ENCODE data around the gene NAALADL1. TPM values are rescaled to one million over a fixed set of nuclear protein-coding genes. Genes with fewer than 3 reads are reported as not detected.
A peak's percentile ranks its signal among the peaks of the same experiment; 100 is the strongest.

NAALADL1 gene
- total RNA-seq, 1 donor from 2014 or later: 7.8 TPM

DNA sequence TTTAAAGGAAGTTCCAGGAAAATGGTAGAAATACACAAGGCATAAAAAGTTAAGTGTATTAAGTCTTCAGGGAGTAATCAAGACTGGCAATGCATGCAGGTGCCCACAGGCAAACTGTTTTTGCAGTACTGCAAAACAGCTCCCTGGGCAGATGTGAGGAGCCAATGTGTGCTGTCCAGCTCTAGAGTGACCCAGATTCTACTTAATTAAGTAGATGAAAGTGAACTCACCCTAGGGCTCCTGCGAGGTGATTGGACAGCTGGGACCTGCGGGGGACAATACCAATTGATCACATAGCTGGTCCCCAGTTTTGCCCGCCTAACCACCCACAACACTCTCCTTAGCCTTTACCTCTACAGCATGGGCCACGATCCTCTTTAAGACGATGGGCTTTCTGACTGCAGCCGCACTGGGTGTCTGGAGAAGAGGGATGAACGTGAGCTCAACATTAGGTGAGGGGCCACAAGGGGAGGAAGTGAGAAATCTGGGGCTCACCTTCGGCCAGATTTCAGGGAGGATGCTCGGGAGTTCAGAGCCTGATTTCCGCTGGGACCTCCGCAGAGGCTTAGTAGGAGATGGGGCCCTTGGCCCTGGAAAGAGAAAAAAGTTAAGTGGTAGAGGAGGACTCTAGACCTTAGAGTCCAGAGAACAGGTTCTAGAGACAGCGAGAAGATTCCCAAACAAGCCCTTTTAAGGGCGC, 24.9 kb upstream of the NAALADL1 start:
- no peak for DNase-seq (ENCODE audit: low read depth)

DNA sequence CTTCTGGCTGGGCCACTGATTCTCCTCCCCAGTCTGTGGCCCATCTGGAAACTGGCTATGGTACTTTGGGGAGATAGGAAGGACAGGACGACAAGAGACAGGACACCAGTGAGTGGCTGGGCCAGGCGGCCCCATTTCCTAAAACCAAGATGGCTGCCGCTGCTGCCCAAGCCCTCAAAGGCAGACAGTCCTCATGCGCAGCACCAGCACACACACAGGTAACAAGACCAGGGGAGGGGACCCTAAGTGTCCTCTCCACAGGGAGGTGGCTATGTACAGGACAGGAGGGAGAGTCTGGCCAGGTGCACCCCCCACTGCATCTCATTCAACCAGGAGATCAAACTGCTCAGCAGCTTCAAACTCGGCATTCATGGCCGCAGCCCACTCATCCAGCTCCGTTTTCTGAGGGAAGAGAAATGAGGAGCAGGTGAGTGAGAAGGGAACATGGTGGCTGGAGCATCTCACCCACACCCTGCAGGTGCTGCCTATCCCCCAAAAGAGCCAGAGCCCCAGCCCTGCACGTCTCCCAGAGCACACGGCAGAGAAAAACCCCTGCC, 20.5 kb upstream of the NAALADL1 start:
- no peak for DNase-seq (ENCODE audit: low read depth)

- peak; percentile 29 for DNase-seq (ENCODE audit: low read depth)
Observed at GRCh38 chr11:65078151-65078550, 19.8 kb upstream of the NAALADL1 start.

- DNase-seq (ENCODE audit: low read depth): no peak
Observed at GRCh38 chr11:65077451-65077850, 19.1 kb upstream of the NAALADL1 start.

DNA sequence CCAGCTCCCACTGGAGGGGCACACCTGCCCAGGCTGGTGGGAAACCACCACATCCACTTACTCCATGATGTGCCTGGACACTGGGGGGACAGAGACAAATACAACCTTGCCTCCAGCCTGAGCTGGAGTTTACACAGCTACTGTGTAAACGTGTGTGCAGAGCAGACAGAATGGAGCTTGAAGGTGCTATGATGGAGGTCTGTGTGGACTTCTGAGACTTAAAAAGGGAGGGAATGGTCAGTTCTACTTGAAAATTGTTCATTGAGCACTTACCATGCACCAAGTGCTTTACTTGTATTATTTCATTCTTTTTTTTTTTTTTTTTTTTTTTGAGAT, 14.2 kb upstream of the NAALADL1 start:
- DNase-seq (ENCODE audit: low read depth): no peak

GRCh38 chr11:65071907-65072630, 13.7 kb upstream of the NAALADL1 start:
- DNase-seq (ENCODE audit: low read depth): no peak

- DNase-seq (ENCODE audit: low read depth): peak; percentile 35
Observed at GRCh38 chr11:65069217-65069616, 10.9 kb upstream of the NAALADL1 start.

- no peak for DNase-seq (ENCODE audit: low read depth)
Observed at GRCh38 chr11:65067446-65067845, 9.1 kb upstream of the NAALADL1 start.

- no peak for DNase-seq (ENCODE audit: low read depth)
Observed at GRCh38 chr11:65066805-65067291, 8.5 kb upstream of the NAALADL1 start.

DNA sequence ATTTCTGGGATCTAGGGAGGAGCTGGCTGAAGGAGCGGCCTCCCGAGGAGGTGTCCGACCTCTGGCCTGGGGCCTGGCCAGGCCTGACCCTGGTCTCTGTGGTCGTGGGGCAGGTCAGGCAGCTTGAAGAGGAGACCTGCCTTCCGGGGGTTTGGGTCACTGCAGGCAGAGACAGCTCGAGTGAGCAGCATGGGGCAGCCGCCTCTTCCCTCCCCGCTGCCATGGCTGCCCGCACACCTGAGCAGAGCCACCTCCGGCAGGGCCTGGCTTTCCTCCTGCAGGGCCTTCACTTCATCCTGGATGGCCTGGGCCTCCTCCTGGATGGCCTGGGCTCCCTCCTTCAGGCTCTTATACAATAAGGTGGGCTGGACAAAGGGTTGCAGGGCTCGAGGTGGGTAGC, 8.0 kb upstream of the NAALADL1 start:
- DNase-seq (ENCODE audit: low read depth): no peak

DNA sequence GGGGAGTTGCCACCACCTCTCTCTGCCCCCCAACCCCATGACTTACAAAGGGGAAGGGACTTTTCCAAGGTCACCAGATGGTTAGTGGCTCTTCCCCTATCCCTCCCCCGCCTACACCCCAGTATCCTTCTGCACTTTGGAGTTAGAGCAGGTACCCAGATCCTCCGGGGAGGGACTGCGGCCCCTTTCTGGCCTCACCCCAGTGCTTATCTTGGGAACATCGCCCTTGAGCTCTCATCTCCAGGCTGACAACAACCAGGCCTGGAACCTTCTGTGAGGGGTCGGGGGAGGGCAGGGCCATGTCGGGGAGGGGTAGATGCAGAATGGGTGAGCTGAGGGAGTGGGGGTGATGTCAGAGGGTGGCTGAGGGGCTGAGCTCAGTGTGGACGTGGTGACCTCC, 7.5 kb upstream of the NAALADL1 start:
- no peak for DNase-seq (ENCODE audit: low read depth)

DNA sequence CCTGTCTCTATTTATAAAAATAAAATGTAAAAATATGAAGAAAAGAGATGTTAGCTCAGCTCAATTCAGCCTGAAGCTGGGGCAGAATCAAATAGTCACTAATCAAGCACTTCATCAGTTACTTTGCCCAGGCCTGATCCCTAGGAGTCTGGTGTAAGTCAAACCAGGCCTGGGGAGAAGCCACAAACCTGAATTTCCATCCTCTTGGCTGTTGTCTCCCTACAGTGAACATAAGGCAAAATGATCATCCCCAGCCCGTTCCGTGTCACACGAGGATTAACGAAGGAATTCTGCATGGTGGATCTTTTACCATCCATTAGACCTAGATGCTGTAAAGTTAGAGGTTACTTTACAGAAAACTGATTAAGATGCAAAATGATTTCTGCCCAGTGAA, 6.5 kb upstream of the NAALADL1 start:
- no peak for DNase-seq (ENCODE audit: low read depth)

- no peak for DNase-seq (ENCODE audit: low read depth)
Observed at GRCh38 chr11:65063532-65063931, 5.2 kb upstream of the NAALADL1 start.

DNA sequence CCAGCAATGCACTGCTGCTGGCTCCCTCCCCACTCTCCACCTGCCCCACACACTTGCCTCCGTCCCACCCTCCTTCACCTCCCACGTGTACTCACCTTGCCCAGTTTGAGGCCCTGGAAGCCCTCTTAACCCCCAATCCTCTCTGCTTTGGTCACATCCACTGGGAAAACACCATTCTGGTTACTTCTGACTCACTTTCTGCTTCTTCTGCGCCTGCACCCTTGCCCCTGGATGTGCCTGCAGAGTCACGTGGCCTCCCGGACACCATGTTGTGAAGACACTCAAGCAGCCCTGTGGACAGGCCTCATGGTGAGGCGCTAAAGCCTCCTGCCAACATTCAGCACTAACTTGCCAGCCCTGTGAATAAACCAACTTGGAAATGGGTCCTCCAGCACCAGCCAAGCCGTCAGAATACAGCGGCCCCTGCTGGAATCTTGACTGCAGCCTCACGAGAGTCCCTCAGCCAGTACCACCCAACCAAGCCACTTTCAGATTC, 2.6 kb upstream of the NAALADL1 start:
- DNase-seq (ENCODE audit: low read depth): no peak

DNA sequence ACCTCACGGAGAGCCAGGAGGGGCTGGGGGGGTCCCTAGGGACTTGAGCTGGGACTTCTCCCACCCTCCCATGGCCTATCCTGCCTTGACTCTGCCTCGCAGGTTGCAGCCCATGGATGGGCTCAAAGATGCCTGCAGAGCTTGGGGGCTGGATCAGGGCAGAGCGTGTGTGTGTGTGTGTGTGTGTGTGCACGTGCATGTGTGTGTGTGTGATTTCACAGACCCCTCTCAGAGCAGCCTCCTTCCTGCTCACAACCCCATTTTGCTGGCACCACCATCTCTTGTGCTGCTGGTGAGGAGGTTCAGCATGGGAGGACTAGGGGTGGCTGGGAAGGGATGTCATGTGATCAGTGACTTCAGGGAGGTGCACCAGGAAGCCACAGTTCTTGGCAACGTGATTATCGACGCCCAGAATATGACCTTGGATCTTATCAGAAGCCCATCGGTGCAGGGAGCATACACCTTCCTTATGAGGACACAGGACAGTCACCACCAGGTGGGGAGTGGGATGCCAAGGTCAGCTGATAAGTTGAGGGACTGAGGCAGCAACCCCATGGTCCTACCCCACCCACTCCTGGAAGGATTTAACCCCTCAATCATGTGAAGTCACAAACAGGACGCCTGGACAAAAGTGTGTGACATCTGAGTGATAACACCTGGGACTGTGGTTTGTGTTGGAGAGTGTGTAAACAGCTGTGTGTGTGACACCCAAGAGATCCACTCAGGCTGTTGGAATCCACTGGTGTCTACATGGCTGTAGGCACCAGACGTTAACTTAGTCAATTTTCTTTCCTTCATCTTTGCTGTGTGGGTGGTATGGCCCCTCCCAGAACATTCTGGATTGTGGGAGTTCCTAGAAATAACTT, 1.8 kb upstream of the NAALADL1 start:
- DNase-seq (ENCODE audit: low read depth): no peak

DNA sequence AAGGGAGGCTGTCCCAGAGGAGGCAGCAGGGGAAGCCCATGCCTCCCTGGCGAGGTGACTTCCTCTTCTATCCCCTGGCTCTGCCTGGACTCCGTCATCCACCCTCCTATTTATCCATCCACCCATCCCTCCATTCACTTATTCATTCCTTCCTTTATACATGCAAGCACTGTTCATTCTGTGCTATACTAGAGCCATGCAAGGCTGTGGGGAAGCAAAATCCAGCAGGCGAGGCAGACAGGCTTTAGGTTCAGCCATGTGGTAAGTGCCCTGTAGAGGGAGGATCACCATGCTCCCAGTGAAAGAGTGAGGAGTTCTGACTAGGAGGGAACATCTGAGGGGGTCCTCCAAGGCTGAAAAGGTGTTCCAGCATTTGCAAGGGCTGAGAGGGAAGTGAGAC, 1.2 kb upstream of the NAALADL1 start:
- no peak for DNase-seq (ENCODE audit: low read depth)

DNA sequence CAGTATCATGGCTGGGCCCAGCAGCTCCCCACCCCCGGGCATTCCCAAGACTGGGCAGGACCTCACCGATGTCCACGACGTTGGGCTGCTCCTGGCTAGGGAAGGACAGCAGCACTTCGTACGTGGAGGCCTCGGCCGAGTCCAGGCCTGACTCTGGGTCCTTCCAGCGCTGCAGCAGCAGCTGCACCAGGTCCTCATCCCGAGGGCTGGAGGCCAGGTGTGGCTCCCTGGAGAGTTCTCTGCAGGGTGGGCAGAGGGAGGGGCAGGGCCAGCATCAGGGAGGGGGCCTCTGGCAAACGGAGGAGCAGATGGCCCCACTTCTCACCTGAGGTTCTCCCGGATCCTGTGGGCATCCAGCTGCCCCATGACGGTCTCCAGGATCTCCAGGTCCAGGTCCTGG, 341 bp downstream of the NAALADL1 start:
- DNase-seq (ENCODE audit: low read depth): no peak

GRCh38 chr11:65057526-65057925, 827 bp downstream of the NAALADL1 start:
- no peak for DNase-seq (ENCODE audit: low read depth)

DNA sequence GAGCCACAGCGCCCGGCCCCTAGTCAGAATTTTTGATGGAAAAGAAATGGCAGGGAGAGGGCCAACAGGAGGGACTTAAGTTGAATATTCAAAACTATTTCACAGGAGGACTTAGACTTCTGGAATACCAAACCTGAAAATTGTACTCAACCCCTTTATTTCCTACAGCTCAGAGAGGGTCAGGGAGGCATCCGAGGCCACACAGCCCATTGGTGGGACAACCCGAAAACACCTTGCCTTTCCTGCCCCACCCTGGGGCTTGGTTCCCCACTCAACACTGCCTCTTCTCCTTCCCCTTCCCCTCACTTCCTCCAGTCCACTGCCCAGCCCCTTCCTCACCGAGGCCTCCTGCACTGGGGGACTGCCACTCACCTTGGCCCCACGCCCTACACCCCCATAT, 1.4 kb downstream of the NAALADL1 start:
- no peak for DNase-seq (ENCODE audit: low read depth)

- no peak for DNase-seq (ENCODE audit: low read depth)
Observed at GRCh38 chr11:65055538-65055937, 2.8 kb downstream of the NAALADL1 start.

DNA sequence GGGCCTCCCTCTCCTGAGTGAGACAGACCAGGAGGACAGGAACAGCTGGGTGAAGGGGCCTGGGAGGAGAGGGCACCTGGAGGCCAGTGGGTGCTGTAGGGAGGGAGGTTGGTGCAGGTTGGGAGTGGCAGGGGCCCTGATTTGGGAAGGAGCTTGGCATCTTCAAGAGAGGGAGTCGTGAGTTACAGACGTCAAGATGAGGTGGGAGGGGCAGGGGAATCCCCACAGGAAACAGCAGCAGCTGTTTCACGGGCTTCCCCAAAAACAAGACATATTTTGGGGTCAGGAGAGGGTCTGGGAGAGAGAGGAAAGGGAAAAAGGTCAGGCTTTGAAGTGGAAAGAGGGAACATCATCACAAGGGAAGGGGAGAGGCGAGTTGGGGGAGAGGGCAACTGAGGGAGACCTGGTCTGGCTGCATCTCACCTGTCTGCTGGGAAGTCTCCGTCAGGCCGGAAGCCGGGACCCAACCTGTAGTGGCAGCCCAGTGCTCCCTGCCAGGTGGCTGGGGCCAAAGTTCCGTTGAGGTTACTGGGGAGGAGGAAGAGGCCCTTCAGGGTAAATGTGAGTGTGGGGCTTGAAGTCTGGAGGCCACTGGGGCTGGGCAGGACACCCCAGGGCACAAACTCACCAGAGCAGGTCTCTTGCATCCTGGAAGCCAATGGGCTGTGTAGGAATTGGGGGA, 4.4 kb downstream of the NAALADL1 start:
- DNase-seq (ENCODE audit: low read depth): no peak
